Endothelial cell of umbilical vein (primary cell): ENCODE results near the gene SCAI. TPM values are rescaled to one million over a fixed set of nuclear protein-coding genes. Genes with fewer than 3 reads are reported as not detected.

Source experiments
- BruUV-seq: library from RNA; stranded (reverse); fragments of 400-500 nt; replicated peaks from 2 replicates; lab custom pipeline; 2021; lab: Mats Ljungman, UMichigan
- CTCF ChIA-PET: fragments of 300-600, 350-600 bp; sonication (Branson Sonifier 250); formaldehyde crosslinking; loops from one replicate; lab custom pipeline; 2021; ENCODE audit warnings: antibody characterized with exemption, inconsistent platforms; lab: Charles Lee
- POLR2A ChIA-PET: fragments of 300-600, 350-600 bp; sonication (Branson Sonifier 250); formaldehyde crosslinking; loops from one replicate; lab custom pipeline; 2021; ENCODE audit warnings: antibody characterized with exemption, inconsistent platforms; lab: Charles Lee
- DNase-seq: peaks from one replicate; pipeline ENCODE4 v3.0.0-alpha.2; 2011; ENCODE audit warnings: low read depth, low spot score
- FAIRE-seq: peaks from 2 replicates; lab custom pipeline; 2011; peaks lifted over from hg19 to GRCh38; lab: Jason Lieb, UNC
- H2AFZ ChIP-seq: 2 replicates; pipeline ENCODE4 v1.6.0; 2012; ENCODE audit warnings: low read depth, low read length, control low read depth, inconsistent platforms
- H3K27ac ChIP-seq: 2 replicates; pipeline ENCODE4 v1.5.1; 2011; ENCODE audit warnings: low read depth, mild to moderate bottlenecking, control low read depth, low read length, moderate library complexity; ENCODE audit not compliant: insufficient read depth
- H3K27me3 ChIP-seq, 2 experiments: 2 replicates each; pipeline versions ENCODE4 v1.6.0 to v1.6.1; 2011; ENCODE audit warnings: low read length in 2 of 2, mixed read lengths in 1 of 2; ENCODE audit not compliant: control insufficient read depth in 2 of 2, insufficient read depth in 2 of 2
- H3K36me3 ChIP-seq, 2 experiments: 2 replicates in 1 of 2; 3 replicates in 1 of 2; pipeline ENCODE4 v1.5.1; 2011; ENCODE audit warnings: low read length in 2 of 2, mild to moderate bottlenecking in 1 of 2, moderate library complexity in 1 of 2; ENCODE audit not compliant: control insufficient read depth in 2 of 2, insufficient read depth in 2 of 2; ENCODE audit errors: extremely low read depth in 1 of 2
- H3K4me1 ChIP-seq: 3 replicates; pipeline ENCODE4 v1.5.1; 2011; ENCODE audit warnings: mild to moderate bottlenecking, low read length; ENCODE audit not compliant: control insufficient read depth, insufficient read depth; ENCODE audit errors: extremely low read depth
- H3K4me2 ChIP-seq: 2 replicates; pipeline ENCODE4 v1.6.1; 2011; ENCODE audit warnings: low read length, control low read depth, mixed read lengths; ENCODE audit not compliant: insufficient read depth
- H3K4me3 ChIP-seq, 3 experiments: fragments of 200-600 bp in 1 of 3; sonication (generic), shearing (Covaris generic) in 1 of 3; replicated peaks in 1 of 3; 2 replicates each; pipeline ENCODE4 v1.5.1; 2011 to 2016; ENCODE audit warnings: control low read depth in 3 of 3, low read length in 3 of 3, mild to moderate bottlenecking in 2 of 3, inconsistent platforms in 1 of 3, low read depth in 1 of 3, moderate library complexity in 1 of 3; ENCODE audit not compliant: insufficient read depth in 1 of 3
- H3K79me2 ChIP-seq: 2 replicates; pipeline ENCODE4 v1.6.0; 2012; ENCODE audit warnings: low read length, inconsistent platforms; ENCODE audit not compliant: control insufficient read depth, insufficient read depth
- H3K9ac ChIP-seq: replicated peaks from 2 replicates; pipeline ENCODE3; 2011; ENCODE audit warnings: low read length, control low read depth; ENCODE audit not compliant: insufficient read depth; ENCODE audit errors: extremely low read depth
- H3K9me1 ChIP-seq: replicated peaks from 3 replicates; pipeline ENCODE4 v1.6.0; 2011; ENCODE audit warnings: mild to moderate bottlenecking, low read length; ENCODE audit not compliant: control insufficient read depth, insufficient read depth; ENCODE audit errors: extremely low read depth
- H3K9me3 ChIP-seq: replicated peaks from 2 replicates; pipeline ENCODE4 v1.5.1; 2012; ENCODE audit warnings: low read length, inconsistent platforms; ENCODE audit not compliant: control insufficient read depth, insufficient read depth
- H4K20me1 ChIP-seq: replicated peaks from 2 replicates; pipeline ENCODE3; 2011; ENCODE audit warnings: mild to moderate bottlenecking, low read length; ENCODE audit not compliant: control insufficient read depth, insufficient read depth; ENCODE audit errors: extremely low read depth
- EZH2 ChIP-seq: IDR thresholded peaks from 2 replicates; pipeline ENCODE4 v1.6.1; 2012; ENCODE audit warnings: borderline replicate concordance, low read depth, mild to moderate bottlenecking, moderate library complexity, low read length, inconsistent platforms; ENCODE audit not compliant: severe bottlenecking
- FOS ChIP-seq: IDR thresholded peaks from 2 replicates; pipeline ENCODE4 v1.6.1; 2011; ENCODE audit warnings: mild to moderate bottlenecking, low read length, moderate library complexity, borderline replicate concordance; ENCODE audit not compliant: insufficient read depth
- GATA2 ChIP-seq: IDR thresholded peaks from 2 replicates; pipeline ENCODE4 v1.7.0; 2011; ENCODE audit warnings: low read depth, mild to moderate bottlenecking, moderate library complexity, mixed read lengths, low read length; ENCODE audit not compliant: insufficient read length, insufficient read depth
- JUN ChIP-seq: IDR thresholded peaks from 2 replicates; pipeline ENCODE4 v1.6.1; 2011; ENCODE audit warnings: borderline replicate concordance, low read depth; ENCODE audit not compliant: insufficient read length, insufficient read depth
- MYC ChIP-seq: IDR thresholded peaks from one replicate; pipeline ENCODE4 v1.6.1; 2011; ENCODE audit warnings: mild to moderate bottlenecking, low read depth, low read length
- POLR2A ChIP-seq: IDR thresholded peaks from 2 replicates; pipeline ENCODE4 v1.6.1; 2012; ENCODE audit warnings: low read depth, mild to moderate bottlenecking, control low read depth, low read length
- POLR2AphosphoS5 ChIP-seq: IDR thresholded peaks from 2 replicates; pipeline ENCODE4 v1.6.1; 2012; ENCODE audit warnings: low read depth, mild to moderate bottlenecking, control low read depth, low read length, moderate library complexity; ENCODE audit not compliant: insufficient read depth
- dilution Hi-C: fragments of 300-500 bp; cut with MboI; formaldehyde crosslinking; loops from one replicate; pipeline ENCODE4 v1.15.0; 2019; ENCODE audit warnings: low sequenced_read_pairs; ENCODE audit not compliant: extremely low pct_ligation_motif_present
- intact Hi-C: fragments of 100-400 bp; cut with micrococcal nuclease; formaldehyde crosslinking; loops from one replicate; pipeline ENCODE4 v1.10.0; 2022
- polyA plus RNA-seq, 4 experiments: library from polyadenylated mRNA; depleted of rRNA in 3 of 4; stranded (reverse) in 3 of 4; unstranded in 1 of 4; fragments of >200 nt; gene quantifications; 2 replicates each; pipeline versions ENCODE4 v1.2.1 to v1.2.3, GENCODE V29; 2011 to 2012; ENCODE audit warnings: missing spikeins in 1 of 4
- total RNA-seq: library from RNA; stranded (reverse); gene quantifications from 2 replicates; pipeline ENCODE4 v1.2.3, GENCODE V29; 2021
- TF ChIP-seq, protein P1 (sequence below), 2 donors: IDR thresholded peaks; 1 replicate in 1 of 2; 2 replicates in 1 of 2; pipeline ENCODE4 v1.5.1; 2011; ENCODE audit warnings: low read length in 2 of 2, mild to moderate bottlenecking in 2 of 2, moderate library complexity in 2 of 2, control low read depth in 1 of 2, inconsistent platforms in 1 of 2, low read depth in 1 of 2; ENCODE audit not compliant: insufficient read depth in 1 of 2; ENCODE audit errors: extremely low read depth in 1 of 2
- TF ChIP-seq, protein P2 (sequence below): IDR thresholded peaks from 2 replicates; pipeline ENCODE4 v1.6.1; 2011; ENCODE audit not compliant: insufficient read depth, insufficient read length

SCAI gene
- total and polyA plus RNA-seq, 2 donors (not counting 3 experiments of a cell fraction or from before 2014, with no cell fraction given) = 2.0 to 9.3 TPM

DNA sequence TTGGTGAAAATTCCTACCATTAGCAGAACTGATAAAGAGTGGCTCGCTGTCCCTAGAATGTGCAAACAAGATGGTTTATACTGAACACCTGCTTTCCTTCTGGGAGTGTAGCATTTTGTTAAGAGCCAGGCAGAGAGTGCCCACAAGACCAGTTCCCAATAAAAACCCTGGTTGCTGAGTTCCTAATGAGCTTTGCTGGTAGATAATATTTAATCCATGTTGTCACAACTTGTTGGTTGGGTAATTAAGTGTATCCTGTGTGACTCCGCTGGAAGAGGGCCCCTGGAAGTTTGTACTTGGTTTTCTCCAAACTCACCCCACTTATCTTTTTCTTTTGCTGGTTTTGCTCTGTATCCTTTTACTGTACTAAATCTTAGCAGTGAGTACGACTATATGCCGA, 162.9 kb downstream of the SCAI start:
- Histone ChIP-seq H3K9ac (no peak overlapping the region), H3K27ac (no peak overlapping the region), H3K27me3 (no peaks in the 10 kb centered on the region), H3K9me3 (no peaks in the 10 kb centered on the region), H3K36me3 (no peaks in the 10 kb centered on the region), H3K4me3 (no peak overlapping the region), H3K4me1 (no peaks in the 10 kb centered on the region), H2AFZ (no peak overlapping the region), H3K4me2 (no peak overlapping the region), H4K20me1 (no peaks in the 10 kb centered on the region), H3K79me2 (no peaks in the 10 kb centered on the region), H3K9me1 (no peaks in the 10 kb centered on the region)
- ChIA-PET POLR2A (no interaction called here), CTCF (interaction anchor here (0.5 to 1.4 kb wide), 3 partner anchors 11 to 163 kb away, joined by 3 read pairs; partner anchors contain the start of gene SCAI)
- FAIRE-seq = no peak
- BruUV-seq = no TSS peak
- intact Hi-C loops (no loop called here), dilution Hi-C loops (no loop called here)
- DNase-seq = no peak
- TF ChIP-seq, protein P1, sequence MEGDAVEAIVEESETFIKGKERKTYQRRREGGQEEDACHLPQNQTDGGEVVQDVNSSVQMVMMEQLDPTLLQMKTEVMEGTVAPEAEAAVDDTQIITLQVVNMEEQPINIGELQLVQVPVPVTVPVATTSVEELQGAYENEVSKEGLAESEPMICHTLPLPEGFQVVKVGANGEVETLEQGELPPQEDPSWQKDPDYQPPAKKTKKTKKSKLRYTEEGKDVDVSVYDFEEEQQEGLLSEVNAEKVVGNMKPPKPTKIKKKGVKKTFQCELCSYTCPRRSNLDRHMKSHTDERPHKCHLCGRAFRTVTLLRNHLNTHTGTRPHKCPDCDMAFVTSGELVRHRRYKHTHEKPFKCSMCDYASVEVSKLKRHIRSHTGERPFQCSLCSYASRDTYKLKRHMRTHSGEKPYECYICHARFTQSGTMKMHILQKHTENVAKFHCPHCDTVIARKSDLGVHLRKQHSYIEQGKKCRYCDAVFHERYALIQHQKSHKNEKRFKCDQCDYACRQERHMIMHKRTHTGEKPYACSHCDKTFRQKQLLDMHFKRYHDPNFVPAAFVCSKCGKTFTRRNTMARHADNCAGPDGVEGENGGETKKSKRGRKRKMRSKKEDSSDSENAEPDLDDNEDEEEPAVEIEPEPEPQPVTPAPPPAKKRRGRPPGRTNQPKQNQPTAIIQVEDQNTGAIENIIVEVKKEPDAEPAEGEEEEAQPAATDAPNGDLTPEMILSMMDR (IDR thresholded peaks at IDR 0.05; ENCODE audit: extremely low read depth in 1 of 2, insufficient read depth in 1 of 2, low read depth in 1 of 2, low read length in 2 of 2) = no peak
- TF ChIP-seq, protein P2, sequence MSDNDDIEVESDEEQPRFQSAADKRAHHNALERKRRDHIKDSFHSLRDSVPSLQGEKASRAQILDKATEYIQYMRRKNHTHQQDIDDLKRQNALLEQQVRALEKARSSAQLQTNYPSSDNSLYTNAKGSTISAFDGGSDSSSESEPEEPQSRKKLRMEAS = no peak
- TF ChIP-seq MYC = no peak
- TF ChIP-seq JUN = no peak
- no peak for TF ChIP-seq EZH2
- no peak for TF ChIP-seq POLR2A
- TF ChIP-seq FOS = no peak
- no peak for TF ChIP-seq POLR2AphosphoS5
- no peak for TF ChIP-seq GATA2
